Measurements from ENCODE around the gene CNBD2.
"Not testable (repeated sequence)": the region's sequence is repeated elsewhere in the genome, so short reads cannot be mapped to it uniquely, and the experiment has no call there.

- not testable (repeated sequence) for TF ChIP-seq POLR2AphosphoS5, POLR2A, SPI1, POU2F2 (IDR thresholded peaks at IDR 0.05; ENCODE audit: low read depth, low read length)
Observed at GRCh38 chr20:36068526-36068925, 100.1 kb downstream of the CNBD2 start.

Measured in GM12891 (cell line).